GM19023 (cell line): Measurements from ENCODE around the gene ADCYAP1R1.

ENCODE experiments used
- ATAC-seq: cut with Tn5 transposase; IDR thresholded peaks from one replicate; pipeline ENCODE4 v1.9.1; 2021; ENCODE audit warnings: mild to moderate bottlenecking, moderate library complexity; ENCODE audit not compliant: unreplicated experiment

Gene ADCYAP1R1

GRCh38 chr7:31066516-31067130, 14.5 kb downstream of the ADCYAP1R1 start:
- no peak for ATAC-seq

- ATAC-seq: no peak
Measured at GRCh38 chr7:31067491-31067890, 15.4 kb downstream of the ADCYAP1R1 start.

- no peak for ATAC-seq
Measured at GRCh38 chr7:31068006-31068675, 16.0 kb downstream of the ADCYAP1R1 start.

GRCh38 chr7:31069860-31070555, 17.9 kb downstream of the ADCYAP1R1 start:
- ATAC-seq: no peak

- no peak for ATAC-seq
Measured at GRCh38 chr7:31070991-31071644, 19.0 kb downstream of the ADCYAP1R1 start.

GRCh38 chr7:31071645-31072029, 19.5 kb downstream of the ADCYAP1R1 start:
- ATAC-seq: no peak

- ATAC-seq: no peak
Measured at GRCh38 chr7:31073326-31074119, 21.4 kb downstream of the ADCYAP1R1 start.

GRCh38 chr7:31074120-31074383, 21.9 kb downstream of the ADCYAP1R1 start:
- ATAC-seq: no peak

- no peak for ATAC-seq
Measured at GRCh38 chr7:31074403-31075085, 22.4 kb downstream of the ADCYAP1R1 start.

- ATAC-seq: no peak
Measured at GRCh38 chr7:31075086-31075405, 22.9 kb downstream of the ADCYAP1R1 start.

GRCh38 chr7:31076051-31076450, 23.9 kb downstream of the ADCYAP1R1 start:
- no peak for ATAC-seq

- no peak for ATAC-seq
Measured at GRCh38 chr7:31076641-31077310, 24.7 kb downstream of the ADCYAP1R1 start.

- ATAC-seq: no peak
Measured at GRCh38 chr7:31077484-31078362, 25.6 kb downstream of the ADCYAP1R1 start.

- ATAC-seq: no peak
Measured at GRCh38 chr7:31078363-31078990, 26.4 kb downstream of the ADCYAP1R1 start.

- ATAC-seq: no peak
Measured at GRCh38 chr7:31079126-31079823, 27.2 kb downstream of the ADCYAP1R1 start.

- no peak for ATAC-seq
Measured at GRCh38 chr7:31079824-31080511, 27.9 kb downstream of the ADCYAP1R1 start.

- ATAC-seq: no peak
Measured at GRCh38 chr7:31080763-31081162, 28.7 kb downstream of the ADCYAP1R1 start.

- ATAC-seq: no peak
Measured at GRCh38 chr7:31082017-31082416, 29.9 kb downstream of the ADCYAP1R1 start.
